ENCODE measurements around the gene ZBTB7C.

The ZBTB7C gene

DNA sequence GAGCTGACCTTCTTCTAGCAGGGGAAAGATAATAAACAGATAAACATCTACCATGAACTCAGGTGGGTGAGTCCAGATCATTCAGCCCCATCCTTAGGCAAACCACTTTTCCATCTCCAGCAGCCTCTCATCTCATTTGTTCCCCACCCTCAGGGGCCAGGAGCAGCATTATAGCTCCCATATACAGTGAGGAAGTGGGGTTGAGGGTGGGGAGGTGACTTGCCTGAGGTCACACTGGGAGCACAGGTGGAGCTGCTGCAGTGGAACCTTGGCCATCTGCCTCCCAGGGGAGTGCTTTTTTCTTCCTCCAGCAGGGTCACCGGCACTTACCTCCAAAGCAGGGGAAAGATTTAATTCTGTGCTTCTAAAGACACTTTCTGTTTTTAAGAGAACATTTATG lies 266.2 kb downstream of the ZBTB7C start:
- no peak for DNase-seq (ENCODE audit: low read depth in 2 of 2)

- DNase-seq (ENCODE audit: low read depth in 2 of 2): no peak
These were observed 266.8 kb downstream of the ZBTB7C start for GRCh38 chr18:48142353-48142752.

GRCh38 chr18:48140731-48141130 lies 268.5 kb downstream of the ZBTB7C start:
- DNase-seq (ENCODE audit: low read depth in 2 of 2): no peak

GRCh38 chr18:48139431-48140347 lies 269.5 kb downstream of the ZBTB7C start:
- no peak for DNase-seq (ENCODE audit: low read depth in 2 of 2)

GRCh38 chr18:48138660-48139430 lies 270.3 kb downstream of the ZBTB7C start:
- DNase-seq (ENCODE audit: low read depth in 2 of 2): no peak

DNA sequence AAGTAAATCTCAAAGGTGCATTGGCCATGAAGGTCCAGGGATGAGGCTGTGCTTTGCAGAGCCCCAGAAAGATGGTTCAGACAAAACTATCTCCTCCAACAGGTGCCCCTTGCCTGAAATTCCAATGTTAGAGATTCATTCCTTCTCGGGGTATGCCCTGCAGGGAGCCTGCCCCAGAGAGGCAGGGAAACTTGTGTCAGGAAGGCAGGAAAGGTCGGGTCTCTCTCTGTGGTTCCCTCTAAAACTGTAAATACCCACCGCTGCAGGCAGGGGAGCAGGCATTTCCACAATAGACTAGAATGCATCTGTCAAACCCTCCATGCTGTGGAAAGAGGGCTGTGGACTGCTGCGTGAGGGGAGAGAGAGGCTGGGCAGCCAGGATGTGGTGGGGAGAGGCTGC lies 271.0 kb downstream of the ZBTB7C start:
- no peak for DNase-seq (ENCODE audit: low read depth in 2 of 2)

DNA sequence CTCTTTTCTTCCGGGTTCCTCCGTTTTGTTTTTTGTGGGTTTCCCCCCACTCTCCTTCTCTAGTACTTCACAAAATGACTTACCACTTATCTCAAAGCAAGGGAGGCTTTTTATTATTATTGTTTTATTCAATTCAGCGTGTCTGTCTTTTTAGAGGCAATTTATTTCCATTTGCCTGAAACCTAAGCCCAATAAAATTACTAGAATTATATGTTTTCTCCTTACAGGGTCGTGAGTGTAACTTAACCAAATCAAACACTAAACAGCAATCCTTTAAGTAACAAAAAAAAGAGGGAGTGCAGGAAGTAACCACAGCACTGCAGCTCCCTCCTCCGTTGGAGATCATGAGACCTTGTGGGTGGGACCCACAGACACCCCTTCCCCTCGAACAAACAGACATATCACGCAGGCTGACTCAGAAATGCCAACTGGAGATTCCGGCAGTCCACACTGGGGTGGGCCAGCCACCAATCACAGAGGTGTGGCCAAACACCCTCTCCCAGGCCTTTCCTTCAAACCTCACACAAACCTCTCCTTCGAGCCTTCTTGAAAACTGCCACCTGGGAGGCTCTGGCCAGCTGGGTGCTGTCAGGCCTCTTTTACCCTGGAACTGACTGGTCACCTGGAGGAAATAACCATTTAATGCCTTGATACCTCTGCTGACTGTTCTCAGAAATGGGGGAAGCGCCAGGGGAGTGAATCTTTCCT lies 271.7 kb downstream of the ZBTB7C start:
- no peak for DNase-seq (ENCODE audit: low read depth in 2 of 2)

GRCh38 chr18:48136827-48137373 lies 272.3 kb downstream of the ZBTB7C start:
- DNase-seq (ENCODE audit: low read depth in 2 of 2): no peak

- DNase-seq (ENCODE audit: low read depth in 2 of 2): no peak
These were observed 272.9 kb downstream of the ZBTB7C start for GRCh38 chr18:48136051-48136826.

DNA sequence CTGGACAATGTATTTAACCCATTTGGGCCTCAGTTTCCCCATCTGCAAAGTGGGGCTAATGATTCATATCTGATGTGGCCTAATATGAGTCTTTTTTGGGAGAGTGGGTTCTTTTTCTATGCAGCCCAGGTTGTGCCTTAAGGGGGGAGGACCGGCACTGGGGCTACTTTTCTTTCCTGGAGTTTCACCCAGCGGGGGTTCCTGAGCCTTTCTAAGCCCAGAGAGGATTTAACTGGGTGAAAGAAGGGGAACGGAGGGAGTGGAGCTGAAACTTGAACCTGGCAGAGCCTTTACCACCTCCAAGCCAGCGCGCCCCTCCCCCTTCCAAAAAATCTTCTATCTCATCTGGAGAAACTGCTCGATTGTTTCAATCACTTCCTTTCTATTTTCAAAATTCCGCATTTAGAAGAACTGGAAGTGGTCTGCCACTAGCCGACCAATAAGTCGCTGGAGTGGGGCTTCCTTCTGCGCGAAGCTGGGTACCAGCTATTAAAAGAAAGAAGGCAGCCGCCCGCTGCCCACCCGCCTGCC lies 273.7 kb downstream of the ZBTB7C start:
- DNase-seq (ENCODE audit: low read depth in 2 of 2): no peak

DNA sequence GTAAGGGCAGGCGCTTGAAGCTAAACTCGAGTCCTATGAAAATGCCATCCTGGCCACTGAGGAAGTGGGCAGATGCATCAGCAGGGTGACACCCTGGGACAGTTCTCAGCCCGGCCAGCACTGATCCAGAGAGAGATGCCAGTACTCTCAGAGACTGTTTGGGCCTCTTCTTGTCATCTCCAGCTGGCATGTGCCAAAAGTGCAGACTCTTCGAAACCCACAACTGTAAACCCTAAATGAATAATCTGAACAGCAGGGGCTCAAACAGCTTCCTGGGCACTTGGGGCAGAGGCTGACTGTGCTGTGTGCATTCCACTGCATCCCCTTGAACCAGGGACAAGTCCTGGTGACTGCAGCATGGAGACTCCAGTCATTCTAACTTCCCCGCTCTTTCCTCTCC lies 274.6 kb downstream of the ZBTB7C start:
- no peak for DNase-seq (ENCODE audit: low read depth in 2 of 2)

GRCh38 chr18:48133671-48134251 lies 275.4 kb downstream of the ZBTB7C start:
- DNase-seq (ENCODE audit: low read depth in 2 of 2): no peak

DNA sequence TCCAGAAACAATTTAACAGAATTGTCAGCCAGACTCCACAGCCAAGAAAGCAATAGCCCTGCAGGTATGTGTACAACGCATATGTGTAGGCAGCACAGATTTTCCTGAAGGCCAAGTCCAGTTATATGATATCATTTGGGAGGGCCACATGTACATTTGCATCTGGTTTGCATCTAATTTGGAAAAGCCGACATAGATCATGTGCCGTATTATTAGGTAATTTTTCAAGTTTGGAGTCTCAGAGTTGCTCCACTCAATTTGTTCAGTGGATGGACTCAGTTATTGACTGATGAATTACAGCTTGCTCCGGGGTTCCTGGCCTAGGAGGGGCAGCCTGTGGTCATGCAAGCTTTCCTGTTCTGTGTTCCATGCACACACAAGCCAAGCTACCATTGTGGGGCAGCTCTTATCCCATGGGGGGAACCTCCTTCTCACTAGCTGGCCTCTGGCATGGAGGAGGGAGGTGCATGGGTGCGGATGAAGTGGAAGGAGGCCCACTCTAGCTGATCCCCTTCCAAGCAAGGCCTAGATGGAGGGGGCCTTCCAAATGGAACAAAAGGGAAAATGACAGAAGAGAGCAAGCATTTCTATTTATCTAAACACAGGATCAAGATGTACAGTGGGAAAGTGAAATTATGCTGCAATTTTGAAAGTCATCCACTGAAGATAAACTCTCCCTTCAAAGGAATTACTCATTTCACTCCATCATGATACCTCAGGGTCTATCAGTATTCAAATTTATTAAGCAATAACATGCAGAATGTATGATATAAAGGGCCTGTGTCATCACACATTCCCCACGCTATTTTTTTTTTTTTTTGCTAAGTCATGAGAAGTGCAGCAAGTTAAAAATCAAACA lies 276.2 kb downstream of the ZBTB7C start:
- no peak for DNase-seq (ENCODE audit: low read depth in 2 of 2)

DNA sequence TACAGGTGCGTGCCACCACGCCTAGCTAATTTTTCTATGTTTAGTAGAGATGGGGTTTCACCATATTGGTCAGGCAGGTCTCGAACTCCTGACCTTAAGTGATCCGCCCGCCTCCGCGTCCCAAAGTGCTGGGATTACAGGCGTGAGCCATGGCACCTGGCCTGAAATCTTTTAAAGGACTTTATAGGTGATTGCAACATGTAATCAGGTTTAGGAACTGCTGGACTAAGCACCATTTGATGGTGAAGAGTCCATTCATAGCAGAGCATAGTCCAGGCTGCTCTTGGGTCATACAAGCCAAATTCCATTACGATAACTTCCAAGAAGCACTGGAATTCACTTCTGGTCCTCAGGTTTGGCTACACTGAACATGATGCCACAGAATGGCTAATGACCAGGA lies 278.1 kb downstream of the ZBTB7C start:
- DNase-seq (ENCODE audit: low read depth in 2 of 2): no peak

- no peak for DNase-seq (ENCODE audit: low read depth in 2 of 2)
These were observed 279.5 kb downstream of the ZBTB7C start for GRCh38 chr18:48129621-48130082.

- DNase-seq (ENCODE audit: low read depth in 2 of 2): no peak
These were observed 281.6 kb downstream of the ZBTB7C start for GRCh38 chr18:48127606-48128005.

GRCh38 chr18:48126240-48126639 lies 282.9 kb downstream of the ZBTB7C start:
- no peak for DNase-seq (ENCODE audit: low read depth in 2 of 2)

DNA sequence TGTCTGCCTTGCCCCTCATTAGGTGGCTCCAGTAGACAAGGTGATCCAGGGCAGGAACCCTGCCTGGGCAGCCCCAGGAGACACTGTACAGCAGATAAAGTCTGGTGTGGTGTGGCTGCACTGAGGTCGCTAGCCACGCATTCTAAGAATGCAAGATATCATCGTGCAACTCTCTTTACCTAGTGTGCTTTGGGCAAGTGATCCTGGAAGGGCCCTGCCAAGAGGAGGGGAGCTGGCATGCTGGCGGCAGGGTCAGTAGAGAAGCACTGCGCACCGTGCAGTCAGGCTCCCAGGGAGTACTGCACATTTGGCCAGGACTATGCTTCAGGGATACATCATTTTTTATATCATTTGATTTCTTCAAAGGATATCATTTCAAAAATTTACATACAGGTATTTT lies 283.5 kb downstream of the ZBTB7C start:
- no peak for DNase-seq (ENCODE audit: low read depth in 2 of 2)

GRCh38 chr18:48124857-48125626 lies 284.1 kb downstream of the ZBTB7C start:
- no peak for DNase-seq (ENCODE audit: low read depth in 2 of 2)

All from stimulated activated CD4-positive, alpha-beta T cell treated with anti-CD3 and anti-CD28 coated beads, Interleukin-1b, Interleukin-23, amount 100 ng/mL, for 1 hour (primary cell).